ENCODE results near the gene CBFB. TPM values are rescaled to one million over a fixed set of nuclear protein-coding genes. Genes with fewer than 3 reads are reported as not detected.

The CBFB gene
- total and polyA plus RNA-seq, 2 experiments from 2014 or later = 26.1 to 26.9 TPM

- TF ChIP-seq REST (IDR thresholded peaks at IDR 0.05; ENCODE audit: unreplicated experiment) (no peak), CTCF (conservative IDR thresholded peaks at IDR 0.05; ENCODE audit: low read depth in 2 of 2) (no peak), EZH2phosphoT487 (IDR thresholded peaks at IDR 0.05; ENCODE audit: unreplicated experiment) (no peak)
Observed at GRCh38 chr16:67036323-67036741, 7.4 kb downstream of the CBFB start (continued).

GRCh38 chr16:67039260-67040020 is 10.5 kb downstream of the CBFB start:
- Mint-ChIP-seq H3K27ac (no peak overlapping the region), H3K27me3 (ENCODE audit: insufficient read depth, low read depth, poor library complexity) (no peaks in the 10 kb centered on the region), H3K36me3 (ENCODE audit: low read depth) (peaks cover 10% of the 10 kb centered on the region; the same call in 2 of the 3 replicates), H3K9me3 (no peaks in the 10 kb centered on the region), H3K4me3 (no peak overlapping the region), H3K4me1 (peaks cover 15% of the 10 kb centered on the region; the same call in 2 of the 3 replicates)
- ATAC-seq = no peak
- H3K4me3 ChIP-seq = no peak overlapping the region
- no peaks in the 10 kb centered on the region for H3F3A ChIP-seq (replicated peaks; ENCODE audit: low read depth)
- no peaks in the 10 kb centered on the region for H3K36me3 ChIP-seq (ENCODE audit: insufficient read depth)
- no peaks in the 10 kb centered on the region for H3K9me2 ChIP-seq (ENCODE audit: insufficient read depth)
- no peak overlapping the region for H3K4me2 ChIP-seq
- DNase-seq (ENCODE audit: low spot score) = no peak
- H3K27ac ChIP-seq (ENCODE audit: low read depth) = no peak overlapping the region
- no peaks in the 10 kb centered on the region for H3K27me3 ChIP-seq (ENCODE audit: insufficient read depth)
- peaks cover 13% of the 10 kb centered on the region; the same call in 1 of the 2 replicates for H4K20me1 ChIP-seq (replicated peaks; ENCODE audit: insufficient read depth)
- H2AFZ ChIP-seq = no peak overlapping the region
- peaks cover 11% of the 10 kb centered on the region; the same call in 1 of the 2 replicates for H3K4me1 ChIP-seq (ENCODE audit: insufficient read depth)
- H3K79me2 ChIP-seq (replicated peaks; ENCODE audit: insufficient read depth) = peaks cover 28% of the 10 kb centered on the region
- TF ChIP-seq CREB1 (CRISPR knock-in tag; IDR thresholded peaks at IDR 0.05; ENCODE audit: low read depth) (no peak), STAT1 (IDR thresholded peaks at IDR 0.05; ENCODE audit: unreplicated experiment) (no peak), ZNF462 (CRISPR knock-in tag; IDR thresholded peaks at IDR 0.05) (no peak), ZNF114 (CRISPR knock-in tag; IDR thresholded peaks at IDR 0.05) (no peak), JUNB (IDR thresholded peaks at IDR 0.05; ENCODE audit: unreplicated experiment) (no peak), CTCF (conservative IDR thresholded peaks at IDR 0.05; ENCODE audit: low read depth in 2 of 2) (no peak), POLR2AphosphoS5 (IDR thresholded peaks at IDR 0.05; ENCODE audit: low read depth) (no peak), EZH2 (IDR thresholded peaks at IDR 0.05; ENCODE audit: low read depth, unreplicated experiment) (no peak), EZH2phosphoT487 (IDR thresholded peaks at IDR 0.05; ENCODE audit: unreplicated experiment) (no peak)

Measured in GM23338 (cell line).